ENCODE data around the gene GSTM1.
"Not testable (repeated sequence)": the region's sequence is repeated elsewhere in the genome, so short reads cannot be mapped to it uniquely, and the experiment has no call there.

DNA sequence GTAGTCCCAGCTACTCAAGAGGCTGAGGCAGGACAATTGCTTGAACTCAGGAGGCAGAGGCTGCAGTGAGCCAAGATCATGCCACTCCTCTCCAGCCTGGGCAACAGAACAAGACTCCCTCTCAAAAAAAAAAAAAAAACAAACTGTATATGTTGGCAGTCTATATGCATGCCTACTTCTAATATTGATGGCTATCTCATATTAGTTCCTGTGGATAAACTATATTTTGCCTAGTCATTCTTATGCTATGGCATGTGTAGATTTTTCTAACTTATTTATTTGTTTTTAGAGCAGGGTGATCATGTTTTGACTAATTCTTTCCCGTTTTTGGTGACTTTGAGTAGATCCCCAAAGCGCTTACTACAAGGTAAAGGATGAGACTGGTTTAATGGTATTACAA, 9.0 kb upstream of the GSTM1 start:
- TF ChIP-seq, protein P1, sequence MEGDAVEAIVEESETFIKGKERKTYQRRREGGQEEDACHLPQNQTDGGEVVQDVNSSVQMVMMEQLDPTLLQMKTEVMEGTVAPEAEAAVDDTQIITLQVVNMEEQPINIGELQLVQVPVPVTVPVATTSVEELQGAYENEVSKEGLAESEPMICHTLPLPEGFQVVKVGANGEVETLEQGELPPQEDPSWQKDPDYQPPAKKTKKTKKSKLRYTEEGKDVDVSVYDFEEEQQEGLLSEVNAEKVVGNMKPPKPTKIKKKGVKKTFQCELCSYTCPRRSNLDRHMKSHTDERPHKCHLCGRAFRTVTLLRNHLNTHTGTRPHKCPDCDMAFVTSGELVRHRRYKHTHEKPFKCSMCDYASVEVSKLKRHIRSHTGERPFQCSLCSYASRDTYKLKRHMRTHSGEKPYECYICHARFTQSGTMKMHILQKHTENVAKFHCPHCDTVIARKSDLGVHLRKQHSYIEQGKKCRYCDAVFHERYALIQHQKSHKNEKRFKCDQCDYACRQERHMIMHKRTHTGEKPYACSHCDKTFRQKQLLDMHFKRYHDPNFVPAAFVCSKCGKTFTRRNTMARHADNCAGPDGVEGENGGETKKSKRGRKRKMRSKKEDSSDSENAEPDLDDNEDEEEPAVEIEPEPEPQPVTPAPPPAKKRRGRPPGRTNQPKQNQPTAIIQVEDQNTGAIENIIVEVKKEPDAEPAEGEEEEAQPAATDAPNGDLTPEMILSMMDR (IDR thresholded peaks at IDR 0.05; ENCODE audit: insufficient read depth, low read length, poor library complexity, severe bottlenecking) = not testable (repeated sequence)
- not testable (repeated sequence) for TF ChIP-seq EZH2phosphoT487 (conservative IDR thresholded peaks at IDR 0.05; ENCODE audit: low read length)

All from SU-DHL-6 (cell line).